GM19438 (cell line): ENCODE data around the gene LGALS3.
A peak's percentile ranks its signal among the peaks of the same experiment; 100 is the strongest.
"Not testable (repeated sequence)": the region's sequence is repeated elsewhere in the genome, so short reads cannot be mapped to it uniquely, and the experiment has no call there.

Experiments used
- ATAC-seq: cut with Tn5 transposase; IDR thresholded peaks from one replicate; pipeline ENCODE4 v1.9.1; 2021; ENCODE audit warnings: low read depth; ENCODE audit not compliant: unreplicated experiment

LGALS3 gene

GRCh38 chr14:55129086-55129427 lies at the start of gene LGALS3:
Gene LGALS3 (plus strand): TSS chr14:55129252. CDS start chr14:55137374, 8,122 bp downstream.
- peak; percentile 61 for ATAC-seq

GRCh38 chr14:55079961-55080360 lies 49.1 kb upstream of the LGALS3 start:
- not testable (repeated sequence) for ATAC-seq

DNA sequence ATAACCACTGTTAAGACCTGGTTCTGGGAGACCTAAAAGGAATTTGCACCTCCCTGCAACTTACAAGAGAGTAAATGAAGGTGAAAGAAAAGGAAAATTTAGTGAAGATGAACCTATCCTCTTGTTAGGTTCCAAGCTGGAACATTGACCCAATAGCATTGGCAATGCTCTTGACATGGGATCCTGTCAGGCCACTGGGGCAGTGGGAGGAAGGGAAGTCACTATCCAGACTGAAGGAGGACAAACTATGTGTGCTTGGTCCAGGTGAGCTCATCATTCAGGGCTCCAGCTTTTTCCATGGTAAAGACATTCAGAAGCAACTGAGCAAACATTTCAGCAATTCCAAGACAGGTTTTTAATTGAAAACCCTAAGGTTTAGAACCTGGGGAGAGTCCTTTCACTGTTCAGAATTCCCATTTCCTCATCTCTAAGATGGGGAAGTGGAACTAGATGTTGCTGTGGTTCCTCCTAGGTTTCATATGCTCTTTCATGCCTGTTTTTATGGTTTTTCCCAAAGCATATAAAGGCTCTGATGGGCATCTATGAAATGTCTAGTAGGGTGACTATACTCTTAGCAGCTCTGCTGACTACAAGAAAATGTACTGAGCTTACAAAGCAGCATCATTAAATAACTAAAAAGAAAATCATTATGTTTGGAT lies 44.5 kb upstream of the LGALS3 start:
- no peak for ATAC-seq

DNA sequence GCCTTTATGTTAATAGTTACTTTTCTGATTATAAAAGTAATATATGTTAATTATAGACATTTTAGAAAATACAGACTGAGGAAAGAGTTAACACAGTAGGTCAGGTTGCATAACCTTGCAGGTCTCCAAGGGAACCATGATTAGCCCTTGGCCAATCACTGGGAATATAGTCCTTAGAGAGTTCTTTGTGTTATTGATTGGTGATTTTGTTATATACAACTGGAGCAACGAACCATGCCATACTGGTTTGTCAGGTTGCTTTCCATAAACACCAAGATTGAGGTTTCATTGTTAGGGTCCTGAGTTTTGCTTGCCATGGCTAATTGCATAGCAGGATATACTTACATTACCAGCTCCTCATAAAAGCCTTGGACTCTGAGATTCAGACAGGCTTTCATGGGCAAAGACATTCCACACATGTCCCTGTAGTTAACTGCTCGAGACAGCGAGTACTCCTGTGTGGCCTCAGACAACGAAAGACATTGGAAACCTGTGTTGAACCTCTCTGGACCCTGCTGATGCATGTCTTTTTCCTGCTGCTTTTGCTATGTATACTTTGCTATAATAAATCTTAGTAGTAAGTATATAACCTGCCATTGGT lies 43.9 kb upstream of the LGALS3 start:
- ATAC-seq, result no peak

DNA sequence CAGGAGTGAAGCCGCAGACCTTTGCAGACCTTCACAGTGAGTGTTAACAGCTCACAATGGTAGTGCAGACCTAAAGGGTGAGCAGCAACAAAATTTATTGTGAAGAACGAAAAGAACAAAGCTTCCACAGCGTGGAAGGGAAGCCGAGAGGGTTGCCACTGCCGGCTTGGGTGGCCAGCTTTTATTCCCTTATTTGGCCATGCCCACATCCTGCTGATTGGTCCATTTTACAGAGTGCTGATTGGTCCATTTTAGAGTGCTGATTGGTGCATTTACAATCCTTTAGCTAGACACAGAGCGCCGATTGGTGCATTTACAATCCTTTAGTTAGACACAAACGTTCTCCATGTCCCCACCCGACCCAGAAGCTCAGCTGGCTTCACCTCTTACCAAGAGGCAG lies 42.1 kb upstream of the LGALS3 start:
- no peak for ATAC-seq

DNA sequence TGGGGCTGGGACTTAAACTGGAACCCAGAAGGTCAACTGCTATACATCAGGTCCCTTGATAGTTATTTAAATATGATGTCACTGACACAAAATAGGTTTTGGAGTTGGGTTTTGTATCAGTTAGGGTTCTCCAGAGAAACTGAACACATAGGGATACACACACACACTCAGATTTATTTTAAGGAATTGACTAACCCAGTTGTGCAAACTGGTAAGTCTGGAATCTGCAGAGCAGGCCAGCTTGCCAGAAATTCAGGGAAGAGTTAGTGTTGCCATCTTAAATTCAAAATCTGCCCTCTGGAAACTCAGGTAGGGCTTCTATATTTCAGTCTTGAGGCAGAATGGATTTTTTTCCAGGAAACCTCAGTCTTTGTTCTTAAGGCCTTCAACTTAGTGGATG lies 40.7 kb upstream of the LGALS3 start:
- ATAC-seq, result no peak

- ATAC-seq, result no peak
Observed at GRCh38 chr14:55092341-55092740, 36.7 kb upstream of the LGALS3 start.

- no peak for ATAC-seq
Observed at GRCh38 chr14:55094292-55095157, 34.5 kb upstream of the LGALS3 start.

- ATAC-seq, result peak; percentile 55
Observed at GRCh38 chr14:55097881-55098560, 31.0 kb upstream of the LGALS3 start.

GRCh38 chr14:55098561-55098898 lies 30.5 kb upstream of the LGALS3 start:
- ATAC-seq, result no peak

- ATAC-seq, result no peak
Observed at GRCh38 chr14:55099756-55100155, 29.3 kb upstream of the LGALS3 start.

DNA sequence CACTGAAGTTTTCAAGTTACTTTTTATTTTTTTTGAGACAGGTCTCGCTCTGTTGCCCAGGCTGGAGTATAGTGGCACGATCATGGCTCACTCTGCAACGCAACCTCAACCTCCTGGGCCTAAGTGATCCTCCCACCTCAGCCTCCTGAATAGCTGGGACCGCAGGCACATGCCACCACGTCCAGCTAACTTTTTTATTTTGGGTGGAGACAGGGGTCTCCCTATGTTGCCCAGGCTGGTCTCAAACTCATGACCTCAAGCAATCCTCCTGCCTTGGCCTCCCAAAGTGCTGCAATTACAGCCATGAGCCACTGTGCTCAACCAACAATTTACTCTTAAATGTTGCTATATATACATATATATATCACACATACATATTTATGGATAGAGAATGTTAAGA lies 27.4 kb upstream of the LGALS3 start:
- ATAC-seq, result no peak

GRCh38 chr14:55102141-55102621 lies 26.9 kb upstream of the LGALS3 start:
- ATAC-seq, result peak; percentile 57

- ATAC-seq, result peak; percentile 55
Observed at GRCh38 chr14:55103005-55103640, 25.9 kb upstream of the LGALS3 start.

DNA sequence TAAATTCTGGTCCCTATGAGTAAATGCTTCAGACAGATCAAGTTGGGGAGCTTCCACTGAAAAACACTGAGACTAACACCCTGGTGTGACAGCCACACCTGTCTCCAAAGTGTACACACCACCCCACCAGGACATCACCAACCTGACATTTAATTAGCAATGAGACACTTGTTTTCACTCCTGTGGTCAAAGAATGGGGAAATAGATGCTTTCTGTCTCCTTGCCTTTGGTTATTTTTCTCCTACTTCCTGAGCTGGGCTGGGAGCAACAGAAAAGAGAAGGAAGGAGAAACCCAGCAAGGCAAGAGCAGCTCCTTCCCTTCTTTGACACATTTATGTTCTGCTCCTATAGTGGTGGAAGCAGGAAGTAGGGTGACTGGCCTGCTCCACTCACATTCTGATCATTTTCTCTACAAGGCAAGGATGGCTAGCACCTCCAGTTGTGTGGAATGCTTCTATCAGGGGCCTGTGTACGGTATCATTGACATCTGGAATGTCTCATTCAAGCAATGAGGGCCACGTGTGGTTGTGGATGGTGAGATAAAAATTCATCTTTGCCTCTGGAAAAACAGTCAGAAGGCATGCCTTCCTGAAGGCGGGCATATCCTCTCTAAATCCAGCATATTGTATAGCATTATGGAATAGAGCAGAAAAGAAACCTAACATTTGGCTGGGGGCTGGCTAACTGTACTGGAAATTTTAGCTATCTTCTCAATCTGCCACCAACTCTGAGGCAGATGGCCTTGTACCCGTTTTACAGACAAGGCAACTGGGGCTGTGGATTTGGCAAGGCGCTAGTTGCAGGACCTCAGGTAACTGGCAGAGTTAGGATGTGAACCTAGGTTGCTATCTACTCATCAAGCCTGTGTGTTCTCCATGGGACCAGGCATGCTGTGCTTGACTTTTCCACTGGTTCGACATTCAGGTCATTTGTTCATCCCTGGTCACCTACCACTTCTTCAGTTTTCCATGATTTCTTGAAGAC lies 24.8 kb upstream of the LGALS3 start:
- ATAC-seq, result no peak

DNA sequence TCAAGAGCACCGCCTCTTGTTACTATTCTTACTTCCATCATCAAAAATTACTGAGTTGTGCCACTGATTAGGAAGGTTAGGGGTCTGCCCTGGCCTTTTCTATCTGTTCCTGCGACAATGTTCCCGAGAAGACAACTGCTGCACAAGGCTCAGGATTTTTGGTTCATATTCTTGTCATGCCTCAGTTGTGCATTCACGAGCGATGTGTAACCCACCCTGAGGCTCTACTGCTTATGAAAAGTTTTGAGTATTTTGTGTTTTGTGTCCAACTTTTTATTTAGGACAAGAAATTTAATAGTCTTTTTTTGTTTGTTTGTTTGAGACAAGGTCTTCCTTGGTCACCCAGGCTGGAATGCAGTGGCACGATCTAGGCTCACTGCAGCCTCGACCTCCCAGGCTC lies 23.1 kb upstream of the LGALS3 start:
- no peak for ATAC-seq

- no peak for ATAC-seq
Observed at GRCh38 chr14:55107766-55108554, 21.1 kb upstream of the LGALS3 start.

DNA sequence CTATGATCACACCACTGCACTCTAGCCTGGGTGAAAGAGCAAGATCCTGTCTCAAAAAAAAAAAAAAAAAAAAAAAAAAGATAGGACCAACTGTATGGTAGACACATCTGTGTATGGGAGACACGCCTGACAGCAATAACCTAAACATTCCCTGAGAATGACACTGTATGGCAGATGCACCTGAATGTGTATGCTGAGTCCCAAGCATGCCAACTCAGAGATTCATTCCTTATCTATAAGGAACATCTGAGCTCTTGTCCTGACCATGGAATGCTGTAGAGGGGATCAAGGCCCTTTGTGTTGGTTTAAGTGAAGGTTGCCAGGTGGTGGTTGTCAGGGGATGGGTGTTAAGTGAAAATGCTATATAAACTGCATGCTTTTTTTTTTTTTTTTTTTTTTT lies 19.2 kb upstream of the LGALS3 start:
- no peak for ATAC-seq
